Stimulated activated CD4-positive, alpha-beta T cell treated with anti-CD3 and anti-CD28 coated beads, Interleukin-12 subunit alpha, Interleukin-12 subunit beta, amount 100 ng/mL, for 48 hours (primary cell): ENCODE results near the gene RBM15.

Experiments
- DNase-seq, 3 donors: peaks; one replicate each; pipeline ENCODE4 v3.0.0-alpha.2; 2020; ENCODE audit warnings: low read depth in 2 of 3, low spot score in 1 of 3

RBM15 gene

DNA sequence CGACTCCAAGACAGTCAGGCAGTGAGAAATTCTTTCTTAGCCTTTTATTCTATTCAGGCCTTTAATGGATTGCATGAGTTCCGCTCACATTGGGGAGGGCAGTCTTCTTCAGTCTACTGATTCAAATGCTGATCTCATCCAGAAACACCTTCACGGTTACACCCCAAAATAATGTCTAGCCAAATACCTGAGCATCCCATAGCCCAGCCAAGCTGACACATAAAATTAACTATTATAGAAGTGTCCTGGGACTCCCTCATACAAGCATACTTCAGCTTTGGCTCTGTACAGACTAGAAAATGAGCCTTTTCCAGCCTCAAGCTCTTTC is 55.3 kb downstream of the RBM15 start:
- no peak for DNase-seq
